GM18951 (cell line): ENCODE measurements around the gene KCNAB1.

Experiments
- POLR2A ChIP-seq: IDR thresholded peaks from 4 replicates; pipeline ENCODE4 v1.6.1; 2011; ENCODE audit warnings: mild to moderate bottlenecking; ENCODE audit not compliant: insufficient read length, insufficient read depth; ENCODE audit errors: extremely low read depth
- in situ Hi-C: fragments of 300-500 bp; cut with MboI; formaldehyde crosslinking; loops from one replicate; pipeline ENCODE4 v1.12.0; 2022; ENCODE audit warnings: low sequenced_read_pairs, mixed read lengths, inconsistent platforms; ENCODE audit not compliant: unreplicated experiment

The KCNAB1 gene

DNA sequence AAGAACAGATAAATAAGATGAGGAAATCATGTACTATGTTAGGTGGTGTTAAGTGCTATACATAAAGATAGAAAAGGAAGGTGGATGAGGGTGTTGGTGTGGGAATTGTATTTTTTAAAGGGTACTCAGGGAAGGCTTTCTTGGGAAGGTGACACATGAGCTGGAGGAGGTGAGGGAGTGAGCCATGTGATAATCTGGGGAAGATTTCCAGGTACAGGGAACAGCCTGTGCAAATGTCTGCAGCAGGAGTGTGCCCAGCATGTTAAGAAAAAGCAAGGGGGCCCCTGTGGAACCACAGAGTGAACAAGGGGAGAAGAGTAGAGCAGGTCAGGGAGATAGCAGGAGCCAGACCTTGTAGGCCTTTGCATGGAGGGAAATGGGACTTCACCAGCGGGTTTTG lies 258.9 kb downstream of the KCNAB1 start:
- in situ Hi-C loops = loop anchor here (25.0 kb wide), 1 partner anchor 217 kb away; no protein-coding TSS in a partner anchor

GRCh38 chr3:156381253-156381652 lies 260.9 kb downstream of the KCNAB1 start:
- TF ChIP-seq POLR2A = no peak
- in situ Hi-C loops = loop anchor here (25.0 kb wide), 1 partner anchor 219 kb away; no protein-coding TSS in a partner anchor

More for the DNA sequence above, 258.9 kb downstream of the KCNAB1 start:
- TF ChIP-seq POLR2A = no peak

- in situ Hi-C loops = loop anchor here (25.0 kb wide), 1 partner anchor 220 kb away; no protein-coding TSS in a partner anchor
- TF ChIP-seq POLR2A = no peak
Observed at GRCh38 chr3:156382458-156383346, 262.3 kb downstream of the KCNAB1 start.

DNA sequence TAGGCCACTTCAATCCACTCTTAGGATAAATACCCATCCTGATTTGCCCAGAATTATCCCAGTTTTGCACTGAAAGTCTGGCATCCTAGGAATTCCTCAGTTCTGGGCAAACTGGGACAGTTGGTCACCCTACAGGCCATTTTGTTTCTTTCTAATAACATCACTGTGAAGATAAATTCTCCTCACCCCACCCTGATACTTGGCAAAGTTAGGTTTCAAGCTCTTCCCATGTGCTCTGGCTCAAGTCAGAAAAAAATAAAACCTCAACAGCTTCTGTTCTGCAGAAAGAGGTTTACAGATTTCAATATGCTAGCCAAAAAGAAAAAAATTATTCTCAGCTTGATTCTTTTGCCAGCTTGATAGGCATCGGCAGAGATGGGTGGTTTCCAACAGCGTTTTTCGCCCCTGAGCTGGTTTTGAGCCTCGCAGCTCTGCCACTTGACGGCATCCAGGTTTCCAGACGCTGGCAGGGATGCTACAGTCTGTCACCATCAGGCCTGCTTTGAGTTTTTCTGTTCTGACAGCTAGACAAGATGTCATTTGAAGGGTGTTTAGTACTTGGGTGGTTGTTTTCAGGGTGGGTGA lies 263.2 kb downstream of the KCNAB1 start:
- no peak for TF ChIP-seq POLR2A
- in situ Hi-C loops = loop anchor here (25.0 kb wide), 1 partner anchor 221 kb away; no protein-coding TSS in a partner anchor

DNA sequence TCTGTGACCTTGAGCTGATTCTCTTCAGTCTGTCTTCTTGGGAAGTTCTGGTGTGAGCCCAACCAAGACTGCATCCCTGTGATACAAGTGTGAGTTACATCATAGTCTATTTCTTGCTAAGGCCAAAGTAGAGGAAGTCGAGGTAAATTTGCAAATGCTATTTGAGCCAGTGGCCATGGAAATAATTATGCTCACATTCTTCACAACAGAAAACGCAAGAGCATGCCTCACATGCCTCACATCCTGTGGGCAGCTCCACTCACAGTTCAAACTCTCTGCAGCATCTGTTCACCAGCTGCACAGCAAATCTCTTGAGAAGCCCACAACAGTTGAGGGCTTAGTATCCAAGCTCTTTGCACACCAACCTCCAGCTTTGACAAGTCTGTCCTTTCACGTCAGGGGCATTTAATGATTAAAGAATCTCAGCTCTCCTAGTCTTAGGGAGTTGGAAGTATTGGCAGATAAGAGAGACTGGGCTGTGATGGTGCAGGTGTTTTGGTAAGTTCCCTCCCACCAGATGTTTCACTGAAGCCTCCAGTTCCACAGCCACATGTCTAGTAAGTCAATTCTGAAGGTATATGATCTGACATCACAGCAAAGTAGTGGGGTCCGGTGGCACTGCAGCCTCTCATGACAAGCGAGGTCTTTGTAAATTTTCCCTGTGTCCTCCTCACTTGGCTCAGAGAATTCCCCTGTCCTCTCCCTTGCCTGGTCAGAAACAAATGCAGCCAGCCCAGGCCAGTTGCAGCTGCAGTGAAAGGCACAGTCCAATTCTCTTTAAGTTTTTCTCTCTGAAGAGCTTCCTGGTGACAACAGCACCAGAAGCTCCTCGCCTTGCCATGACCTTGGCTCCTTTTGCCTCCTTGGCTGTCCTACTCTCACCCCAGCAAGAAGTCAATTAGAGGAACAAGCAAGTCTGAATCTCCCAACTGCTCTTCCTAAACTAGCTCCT lies 268.4 kb downstream of the KCNAB1 start:
- in situ Hi-C loops = loop anchor here (25.0 kb wide), 1 partner anchor 226 kb away; no protein-coding TSS in a partner anchor

GRCh38 chr3:156389449-156389950 lies 269.1 kb downstream of the KCNAB1 start:
- TF ChIP-seq POLR2A = no peak
- in situ Hi-C loops = loop anchor here (25.0 kb wide), 1 partner anchor 227 kb away; no protein-coding TSS in a partner anchor

More for the DNA sequence above, 268.4 kb downstream of the KCNAB1 start:
- TF ChIP-seq POLR2A = no peak

- in situ Hi-C loops = loop anchor here (25.0 kb wide), 1 partner anchor 229 kb away; no protein-coding TSS in a partner anchor
- TF ChIP-seq POLR2A = no peak
Observed at GRCh38 chr3:156390846-156391245, 270.5 kb downstream of the KCNAB1 start.

GRCh38 chr3:156395961-156396710 lies 275.8 kb downstream of the KCNAB1 start:
- no peak for TF ChIP-seq POLR2A
- in situ Hi-C loops = loop anchor here (25.0 kb wide), 1 partner anchor 234 kb away; no protein-coding TSS in a partner anchor

DNA sequence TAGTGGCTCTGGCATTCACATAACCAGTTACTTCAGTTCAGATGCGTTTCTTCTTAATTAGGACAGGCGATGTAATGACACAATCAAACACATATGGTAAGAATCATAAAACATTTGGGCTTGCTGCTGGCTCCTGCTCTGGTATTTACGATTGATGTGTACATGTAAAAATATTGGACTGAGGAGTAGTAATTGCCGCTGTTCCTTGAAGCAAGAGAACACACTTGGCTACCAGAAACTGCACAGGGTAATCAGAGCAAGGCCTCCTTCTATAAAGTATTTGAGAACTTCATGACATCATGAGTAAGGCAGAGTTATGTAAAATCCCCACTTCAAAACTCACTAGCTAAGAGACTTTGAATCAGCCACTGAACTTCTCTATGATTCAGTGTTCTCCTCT lies 276.5 kb downstream of the KCNAB1 start:
- in situ Hi-C loops = loop anchor here (25.0 kb wide), 1 partner anchor 235 kb away; no protein-coding TSS in a partner anchor
- TF ChIP-seq POLR2A = no peak

- no peak for TF ChIP-seq POLR2A
- in situ Hi-C loops = loop anchor here (25.0 kb wide), 1 partner anchor 235 kb away; no protein-coding TSS in a partner anchor
Observed at GRCh38 chr3:156397534-156397933, 277.2 kb downstream of the KCNAB1 start.

- TF ChIP-seq POLR2A = no peak
- in situ Hi-C loops = no loop called here
Observed at GRCh38 chr3:156400062-156400461, 279.7 kb downstream of the KCNAB1 start.

GRCh38 chr3:156400735-156401134 lies 280.4 kb downstream of the KCNAB1 start:
- in situ Hi-C loops = no loop called here

GRCh38 chr3:156404217-156404616 lies 283.8 kb downstream of the KCNAB1 start:
- TF ChIP-seq POLR2A = no peak
- in situ Hi-C loops = no loop called here

More at GRCh38 chr3:156400735-156401134, 280.4 kb downstream of the KCNAB1 start:
- no peak for TF ChIP-seq POLR2A
